DOHH2 (cell line): ENCODE results near the gene PDZRN3.

Experiments
- CTCF ChIP-seq: fragments of 200-600 bp; sonication (generic); IDR thresholded peaks from one replicate; pipeline ENCODE4 v1.5.1; 2014; ENCODE audit warnings: antibody characterized with exemption, mild to moderate bottlenecking, low read depth, low read length; ENCODE audit not compliant: poor library complexity, severe bottlenecking
- EZH2phosphoT487 ChIP-seq: fragments of 200-600 bp; sonication (generic); IDR thresholded peaks from 2 replicates; pipeline ENCODE4 v1.6.1; 2017; ENCODE audit warnings: borderline replicate concordance, mild to moderate bottlenecking, antibody characterized with exemption, low read length, moderate library complexity, mixed read lengths

DNA sequence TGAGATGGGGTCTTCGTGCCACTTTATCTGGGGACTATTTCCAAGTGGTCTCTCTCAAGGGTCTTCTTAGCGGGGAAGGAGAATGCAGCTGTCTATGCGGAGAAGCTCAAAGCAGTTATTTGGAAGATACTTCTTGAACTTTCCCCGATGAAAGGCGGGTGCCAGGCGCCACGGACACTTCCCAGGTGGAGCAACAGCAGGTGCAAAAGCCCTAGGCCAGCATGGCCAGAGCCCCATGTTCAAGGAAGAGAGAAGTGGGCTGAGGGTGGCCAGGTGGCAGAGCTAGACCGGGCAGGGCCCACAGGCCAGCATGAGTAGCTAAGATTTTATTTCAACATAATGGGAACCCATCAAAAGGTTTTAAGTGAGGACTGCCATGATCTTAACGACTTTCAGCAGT, 232.8 kb downstream of the PDZRN3 start:
- TF ChIP-seq CTCF (no peak), EZH2phosphoT487 (no peak)
